GOT3 (cell line): ENCODE measurements around the gene PTEN.
A peak's percentile ranks its signal among the peaks of the same experiment; 100 is the strongest.
"Not testable (repeated sequence)": the region's sequence is repeated elsewhere in the genome, so short reads cannot be mapped to it uniquely, and the experiment has no call there.

Source experiments
- DNase-seq: peaks from one replicate; lab custom pipeline; 2025; ENCODE audit warnings: mixed read lengths; lab: John Stamatoyannopoulos, UW

The PTEN gene

DNA sequence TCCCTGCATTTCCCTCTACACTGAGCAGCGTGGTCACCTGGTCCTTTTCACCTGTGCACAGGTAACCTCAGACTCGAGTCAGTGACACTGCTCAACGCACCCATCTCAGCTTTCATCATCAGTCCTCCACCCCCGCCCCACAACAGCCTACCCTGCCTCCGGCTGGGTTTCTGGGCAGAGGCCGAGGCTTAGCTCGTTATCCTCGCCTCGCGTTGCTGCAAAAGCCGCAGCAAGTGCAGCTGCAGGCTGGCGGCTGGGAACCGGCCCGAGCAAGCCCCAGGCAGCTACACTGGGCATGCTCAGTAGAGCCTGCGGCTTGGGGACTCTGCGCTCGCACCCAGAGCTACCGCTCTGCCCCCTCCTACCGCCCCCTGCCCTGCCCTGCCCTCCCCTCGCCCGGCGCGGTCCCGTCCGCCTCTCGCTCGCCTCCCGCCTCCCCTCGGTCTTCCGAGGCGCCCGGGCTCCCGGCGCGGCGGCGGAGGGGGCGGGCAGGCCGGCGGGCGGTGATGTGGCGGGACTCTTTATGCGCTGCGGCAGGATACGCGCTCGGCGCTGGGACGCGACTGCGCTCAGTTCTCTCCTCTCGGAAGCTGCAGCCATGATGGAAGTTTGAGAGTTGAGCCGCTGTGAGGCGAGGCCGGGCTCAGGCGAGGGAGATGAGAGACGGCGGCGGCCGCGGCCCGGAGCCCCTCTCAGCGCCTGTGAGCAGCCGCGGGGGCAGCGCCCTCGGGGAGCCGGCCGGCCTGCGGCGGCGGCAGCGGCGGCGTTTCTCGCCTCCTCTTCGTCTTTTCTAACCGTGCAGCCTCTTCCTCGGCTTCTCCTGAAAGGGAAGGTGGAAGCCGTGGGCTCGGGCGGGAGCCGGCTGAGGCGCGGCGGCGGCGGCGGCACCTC lies at the start of gene PTEN, which contains the start of gene KLLN:
Gene PTEN (plus strand): TSS at position 573 of the 891 bp plus-strand sequence. CDS start 845 bp downstream, outside the sequence.
Gene KLLN (minus strand): TSS at position 481 of the 891 bp plus-strand sequence. CDS start 1,046 bp downstream, outside the sequence.
- peak; percentile 72 for DNase-seq

GRCh38 chr10:87816163-87816897 lies 47.1 kb upstream of the PTEN start:
- DNase-seq = no peak

DNA sequence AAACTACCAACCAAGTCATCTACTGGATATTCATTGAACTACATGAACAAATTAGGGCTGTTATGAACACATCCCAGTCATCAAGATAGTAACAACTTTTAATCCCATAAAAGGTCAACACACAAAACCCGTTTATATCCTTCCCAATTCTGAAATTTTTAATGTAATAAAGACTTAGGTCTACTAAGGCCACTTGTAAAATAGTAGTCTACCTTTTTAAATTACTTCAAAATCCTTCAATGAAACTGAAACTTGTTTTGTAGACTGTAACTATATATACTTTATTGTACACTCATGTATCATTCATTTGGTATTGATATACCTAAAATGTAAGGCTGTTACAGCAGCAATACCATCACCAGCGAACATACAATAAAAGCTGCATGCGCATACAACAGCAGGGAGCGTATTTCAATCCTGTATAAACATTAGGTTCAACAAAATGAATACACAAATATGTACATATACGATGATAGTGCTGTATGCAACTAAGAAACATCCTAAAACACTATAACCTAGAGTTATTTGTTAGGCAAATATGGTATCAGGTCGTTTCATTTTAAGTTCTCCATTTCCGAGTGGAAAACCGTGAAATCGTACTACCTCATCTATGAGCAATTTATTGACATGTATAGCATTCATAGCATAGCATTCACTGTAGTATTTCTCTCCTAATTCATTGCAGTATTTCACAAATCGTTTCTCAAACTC lies 46.4 kb upstream of the PTEN start:
- DNase-seq = no peak

DNA sequence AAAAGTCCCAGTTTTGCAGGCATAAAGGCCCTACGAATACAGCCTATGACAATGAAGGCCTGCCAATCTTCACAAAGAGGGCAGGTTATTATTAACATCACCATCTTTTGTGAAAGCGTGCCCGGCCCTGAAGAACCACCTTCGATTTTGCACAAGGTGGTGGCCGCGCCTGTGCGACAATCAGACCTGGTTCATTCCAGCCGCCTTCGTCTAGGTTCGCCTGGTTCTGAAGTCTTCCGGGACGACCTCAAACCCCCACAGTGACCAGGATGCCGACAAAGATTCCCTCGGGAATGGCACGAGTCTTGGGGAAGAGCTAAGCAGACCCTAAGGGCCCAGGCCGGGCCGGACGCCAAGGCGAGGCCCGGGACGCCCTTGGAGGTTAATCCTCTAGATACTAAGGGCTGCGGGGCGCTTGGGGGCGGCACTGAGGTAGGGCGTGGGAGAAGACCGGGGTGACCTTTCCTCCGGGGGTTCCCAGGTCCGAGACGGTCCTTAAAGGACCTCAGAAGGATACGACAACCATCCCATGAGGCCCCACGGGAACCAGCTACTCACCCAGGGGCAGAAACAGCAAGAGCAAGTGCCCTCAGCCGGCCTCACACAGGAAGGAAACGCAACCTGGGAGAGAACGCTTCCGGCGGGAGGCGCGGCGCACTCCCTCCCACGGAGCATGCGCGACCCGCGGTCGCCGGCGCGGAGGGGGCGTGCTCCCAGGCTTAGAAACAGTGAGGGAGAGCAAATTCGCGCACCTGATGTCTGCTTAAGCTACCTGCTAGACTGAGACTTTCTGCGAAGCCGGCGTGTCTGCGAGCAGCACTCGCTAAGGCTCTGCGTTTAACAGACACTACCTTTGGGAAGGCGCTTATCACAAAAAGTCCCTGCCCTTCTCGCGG lies 45.6 kb upstream of the PTEN start, which contains the start of gene ATAD1:
Gene ATAD1 (minus strand): TSS at position 618 of the 896 bp plus-strand sequence. CDS start 3,627 bp downstream, outside the sequence.
- peak; percentile 50 for DNase-seq

- DNase-seq = no peak
Measured at GRCh38 chr10:87818505-87819288, 44.7 kb upstream of the PTEN start.

DNA sequence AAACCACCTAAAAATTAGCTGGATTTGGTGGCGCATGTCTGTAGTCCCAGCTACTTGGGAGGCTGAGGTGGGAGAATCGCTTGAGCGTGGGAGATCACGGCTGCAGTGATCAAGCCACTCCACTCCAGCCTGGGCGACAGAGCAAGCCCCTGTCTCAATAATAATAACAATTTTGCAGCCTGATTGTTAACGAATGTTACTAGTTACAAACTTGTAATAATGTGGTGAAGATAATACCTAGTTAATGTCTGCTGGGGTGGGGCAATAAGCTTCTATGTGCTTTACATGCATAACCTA lies 44.2 kb upstream of the PTEN start:
- DNase-seq = no peak

- no peak for DNase-seq
Measured at GRCh38 chr10:87826653-87827052, 36.8 kb upstream of the PTEN start.

DNA sequence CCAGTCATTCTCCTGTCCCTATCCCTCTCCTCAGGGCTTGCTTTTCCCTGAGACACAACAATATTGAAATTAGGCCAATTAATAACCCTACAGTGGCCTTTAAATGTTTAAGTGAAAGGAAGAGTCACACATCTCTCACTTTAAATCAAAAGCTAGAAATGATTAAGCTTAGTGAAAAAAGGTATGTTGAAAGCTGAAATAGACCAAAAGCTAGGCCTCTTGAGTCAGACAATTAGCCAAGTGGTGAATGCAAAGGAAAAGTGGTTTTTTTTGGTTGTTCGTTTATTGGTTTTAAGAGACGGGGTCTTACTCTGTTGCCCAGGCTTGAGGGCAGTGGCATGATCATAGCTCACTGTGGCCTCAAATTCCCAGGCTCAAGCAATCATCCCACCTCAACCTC lies 35.7 kb upstream of the PTEN start:
- DNase-seq = no peak

GRCh38 chr10:87829051-87829450 lies 34.4 kb upstream of the PTEN start:
- DNase-seq = not testable (repeated sequence)

DNA sequence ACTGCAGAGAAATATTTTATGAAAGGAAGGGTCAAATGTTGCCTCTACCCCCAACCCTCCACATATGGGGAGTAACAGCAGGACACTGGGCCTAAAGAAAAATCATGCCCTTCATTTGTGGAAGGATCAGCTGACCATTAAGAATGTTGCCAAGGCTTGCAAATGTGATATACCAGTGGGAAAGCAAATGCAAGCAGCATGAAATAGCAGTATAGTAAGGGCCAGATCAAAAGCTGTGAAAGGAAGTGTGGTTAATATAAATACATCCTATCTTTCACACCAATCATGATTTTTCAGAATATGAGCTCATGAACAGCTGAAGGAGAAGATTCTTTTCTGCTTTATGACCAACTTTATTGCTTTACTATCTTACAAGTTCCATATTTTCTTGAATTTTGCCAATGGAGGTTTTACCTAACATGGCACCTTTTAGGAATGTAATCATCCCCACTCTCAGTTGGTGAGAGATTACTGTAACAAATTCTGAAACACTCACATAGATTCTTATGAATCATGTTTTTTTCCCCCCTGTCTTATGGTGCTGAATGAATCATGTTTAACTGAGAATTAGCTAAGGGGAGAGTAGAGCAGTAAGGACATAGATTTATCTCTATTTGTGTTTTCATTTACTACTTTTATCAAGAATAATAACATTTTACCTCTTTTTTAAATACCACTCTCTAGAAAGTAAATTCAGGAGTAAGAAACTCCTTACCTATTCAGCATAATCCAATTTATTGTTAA lies 33.3 kb upstream of the PTEN start:
- DNase-seq = no peak

GRCh38 chr10:87836098-87836497 lies 27.3 kb upstream of the PTEN start:
- DNase-seq = no peak

DNA sequence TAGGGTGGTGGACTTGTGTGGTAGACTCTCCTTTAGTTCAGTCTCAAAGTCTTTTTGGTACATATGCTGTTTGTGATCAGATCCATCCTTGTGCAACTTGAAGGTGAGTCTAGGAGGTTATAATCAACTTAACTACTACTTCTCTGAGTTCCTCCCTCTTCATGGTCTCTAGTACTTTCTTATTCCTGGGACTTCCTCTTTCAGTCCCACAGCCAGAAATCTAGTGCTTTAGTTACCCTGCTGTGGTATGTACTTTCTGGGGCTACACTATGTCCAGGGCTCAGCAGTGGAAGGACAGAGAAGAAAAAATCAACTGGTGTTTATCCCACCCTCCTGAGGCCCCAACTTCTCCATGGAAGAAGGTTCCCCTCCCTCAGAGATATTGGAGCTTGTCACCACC lies 26.0 kb upstream of the PTEN start:
- DNase-seq = no peak

DNA sequence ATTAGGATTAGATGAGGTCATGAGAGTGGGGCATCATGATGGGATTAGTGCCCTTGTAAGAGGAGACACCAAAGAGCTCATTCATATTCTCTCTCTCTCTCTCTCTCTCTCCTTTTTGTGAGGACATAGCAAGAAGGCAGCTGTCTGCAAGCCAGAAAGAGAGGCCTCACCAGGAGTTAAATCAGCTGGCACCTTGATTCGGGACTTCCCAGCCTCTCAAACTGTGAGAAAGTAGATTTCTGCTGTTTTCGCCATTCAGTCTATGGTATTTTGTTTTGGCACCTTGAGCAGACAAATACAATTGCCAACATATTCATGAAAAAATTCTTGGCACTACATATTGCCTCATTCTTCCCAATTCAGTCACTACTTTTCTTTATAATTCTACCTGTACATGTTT lies 24.8 kb upstream of the PTEN start:
- no peak for DNase-seq

DNA sequence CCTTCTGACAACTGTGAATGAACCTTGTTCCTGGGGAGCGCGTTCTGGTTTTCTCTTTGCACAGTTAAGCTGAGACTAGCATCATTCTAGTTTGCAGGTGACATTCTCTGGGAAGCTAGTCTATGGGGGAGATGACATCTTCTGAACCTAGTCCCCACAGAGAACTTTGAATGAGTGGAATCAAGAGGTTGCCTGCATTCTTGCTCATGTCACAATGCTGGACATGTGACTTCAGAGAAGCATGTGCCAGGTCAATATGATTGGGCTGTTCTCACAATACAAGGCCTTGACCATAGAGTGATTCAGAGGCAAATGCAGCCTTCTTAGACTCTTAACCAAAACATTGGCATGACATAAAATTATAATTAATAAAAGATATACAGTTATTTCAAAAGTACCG lies 22.2 kb upstream of the PTEN start:
- DNase-seq = no peak

- DNase-seq = no peak
Measured at GRCh38 chr10:87842220-87842641, 21.2 kb upstream of the PTEN start.

DNA sequence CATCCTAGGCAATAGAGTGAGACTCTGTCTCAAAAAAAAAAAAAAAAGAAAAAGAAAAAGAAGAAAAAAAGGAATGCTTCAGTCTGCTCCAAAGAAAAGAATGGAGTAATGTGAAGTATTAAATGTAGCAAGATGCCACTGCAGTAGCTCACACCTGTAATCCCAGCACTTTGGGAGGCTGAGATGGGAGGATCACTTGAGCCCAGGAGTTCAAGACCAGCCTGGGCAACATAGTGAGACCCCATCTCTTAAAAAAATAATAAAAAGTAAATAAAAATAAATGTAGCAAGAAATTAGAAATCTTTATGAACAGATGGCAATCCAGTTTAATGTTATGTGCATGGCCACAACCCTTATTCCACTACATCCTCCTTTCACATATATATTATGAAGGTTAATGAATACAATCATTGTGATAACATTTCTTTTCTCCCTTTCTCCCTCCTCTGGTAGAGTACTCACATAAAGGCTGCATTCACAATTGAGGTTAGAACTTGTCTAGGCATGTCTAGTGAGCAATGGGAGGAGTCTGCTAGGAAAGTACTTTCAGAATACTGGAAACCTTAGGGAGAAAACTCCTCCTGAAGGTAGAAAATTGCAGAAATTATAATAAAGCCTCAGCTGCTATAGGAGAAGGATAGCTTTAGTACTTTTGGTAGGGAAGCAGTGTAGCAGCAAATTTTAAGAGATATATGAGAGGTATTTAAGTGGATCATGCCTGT lies 20.5 kb upstream of the PTEN start:
- no peak for DNase-seq

DNA sequence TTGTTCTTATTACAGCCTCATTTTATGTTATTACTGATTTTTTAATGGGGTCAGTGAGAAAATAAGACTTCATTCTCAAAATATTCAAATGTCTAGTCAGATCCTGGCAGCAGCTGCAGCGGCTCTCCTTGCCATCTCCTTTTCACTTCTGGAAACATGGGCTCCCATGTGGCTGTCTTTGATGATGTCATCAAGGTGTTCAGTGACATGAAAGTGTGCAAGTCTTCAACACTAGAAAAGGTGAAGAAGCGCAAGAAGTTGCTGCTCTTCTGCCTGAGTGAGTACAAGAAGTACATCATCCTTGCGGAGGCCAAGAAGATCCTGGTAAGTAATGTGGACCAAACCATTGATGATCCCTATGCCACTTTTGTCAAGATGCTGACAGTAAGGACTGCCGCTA lies 19.7 kb upstream of the PTEN start:
- no peak for DNase-seq

GRCh38 chr10:87844837-87845623 lies 18.4 kb upstream of the PTEN start:
- no peak for DNase-seq
